Natural killer cell treated with Interleukin-12 subunit alpha and Interleukin-12 subunit beta and Interleukin-15 and Interleukin-18, amount 100 ng/mL, for 72 hours (primary cell): ENCODE data around the gene ZNF175. TPM values are rescaled to one million over a fixed set of nuclear protein-coding genes. Genes with fewer than 3 reads are reported as not detected.

Source experiments
- ATAC-seq, 2 donors: fragments of 150-1000 bp; cut with Tn5 transposase in 1 of 2; sonication (Bioruptor Pico), chemical (Tn5 transposase) in 1 of 2; 2 replicates each; pipeline ENCODE4 v1.10.0; 2021
- DNase-seq: peaks from one replicate; pipeline ENCODE4 v3.0.0; 2022; ENCODE audit warnings: low spot score
- H3K27ac Mint-ChIP-seq, 2 donors: 1 replicate in 1 of 2; 2 replicates in 1 of 2; pipeline ENCODE4 v1.8.0; 2022; ENCODE audit warnings: mixed read lengths in 2 of 2, mild to moderate bottlenecking in 1 of 2, moderate library complexity in 1 of 2
- H3K27me3 Mint-ChIP-seq, 2 donors: 1 replicate in 1 of 2; 2 replicates in 1 of 2; pipeline ENCODE4 v1.8.0; 2022; ENCODE audit warnings: mixed read lengths in 2 of 2
- H3K36me3 Mint-ChIP-seq: one replicate; pipeline ENCODE4 v1.8.0; 2022; ENCODE audit warnings: mixed read lengths
- H3K4me1 Mint-ChIP-seq, 2 donors: 1 replicate in 1 of 2; 2 replicates in 1 of 2; pipeline ENCODE4 v1.8.0; 2022; ENCODE audit warnings: low read depth in 2 of 2, mixed read lengths in 2 of 2, mild to moderate bottlenecking in 1 of 2
- H3K4me3 Mint-ChIP-seq: one replicate; pipeline ENCODE4 v1.8.0; 2022; ENCODE audit warnings: mixed read lengths
- H3K9me3 Mint-ChIP-seq: 2 replicates; pipeline ENCODE4 v1.8.0; 2022; ENCODE audit warnings: mixed read lengths
- total RNA-seq, 2 donors: library from RNA; stranded (reverse); gene quantifications; one replicate each; pipeline ENCODE4 v1.2.3, GENCODE V29; 2022

The ZNF175 gene
- 10 to 100 TPM in 1 of 2 donors, 1 to 10 TPM in 1; 9.9 to 13.2 TPM for total RNA-seq

DNA sequence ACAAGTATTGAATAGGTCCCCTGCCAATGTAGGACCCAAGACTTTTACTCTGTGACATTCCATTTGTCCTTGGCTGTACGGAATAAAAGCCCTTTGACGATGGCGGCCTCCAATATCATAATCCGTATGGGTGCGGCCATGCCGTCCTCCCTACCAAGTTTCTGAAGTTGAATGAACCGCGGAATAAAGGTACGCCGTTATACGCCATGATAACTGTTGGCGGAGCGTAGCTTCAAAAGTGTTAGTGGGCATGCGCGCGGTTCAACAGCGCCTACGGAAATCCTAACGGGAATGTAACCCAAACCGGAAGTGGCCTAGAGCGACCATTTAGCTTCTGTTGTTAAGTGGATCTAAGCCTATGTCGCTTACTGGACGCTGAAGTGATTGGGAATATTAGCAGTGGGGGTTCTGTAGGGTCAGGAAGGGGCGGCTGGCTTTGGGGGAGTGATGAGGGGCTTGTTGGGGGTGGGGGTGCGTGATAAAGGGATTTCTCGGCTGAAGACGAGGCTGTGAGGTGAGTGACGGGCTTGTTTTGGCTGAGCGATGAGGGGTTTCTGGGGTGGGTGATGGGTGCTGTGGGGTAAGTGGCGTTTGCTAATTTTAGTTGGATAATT, at the start of gene ZNF175:
Gene ZNF175 (plus strand): TSS at position 322 of the 614 bp plus-strand sequence. CDS start 2,047 bp downstream, outside the sequence.
- peak; percentile 92 to 95 for ATAC-seq
- peaks cover 11 to 23% of the 10 kb centered on the region in 2 donors for H3K27me3 Mint-ChIP-seq
- H3K9me3 Mint-ChIP-seq: peaks cover 7% of the 10 kb centered on the region
- H3K36me3 Mint-ChIP-seq: peaks cover 12% of the 10 kb centered on the region
- peak; percentile 84 for DNase-seq
- H3K27ac Mint-ChIP-seq: peak within 1 kb of the TSS; percentile 80 to 93
- H3K4me3 Mint-ChIP-seq: peak within 1 kb of the TSS; percentile 96
- H3K4me1 Mint-ChIP-seq: peaks cover 23 to 24% of the 10 kb centered on the region in 2 donors

DNA sequence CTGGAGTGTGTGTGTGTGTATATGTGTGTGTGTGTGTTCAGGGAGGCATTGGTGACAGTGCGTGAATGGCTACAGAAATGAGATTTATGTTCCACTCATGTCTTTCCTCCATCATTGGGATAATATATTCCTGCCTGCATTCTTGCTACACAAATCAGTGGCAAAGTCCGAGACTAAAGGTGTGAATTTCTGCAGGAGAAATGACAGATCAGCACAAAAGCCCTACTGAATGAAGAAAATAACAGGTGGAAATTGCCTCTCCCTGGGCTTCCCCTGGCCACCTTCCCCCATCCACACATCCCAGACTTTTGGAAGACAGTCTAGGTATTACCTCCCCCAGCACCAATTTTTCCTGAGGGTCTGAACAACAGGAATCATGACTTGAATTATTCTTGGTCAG, 49.7 kb upstream of the ZNF175 start:
- Mint-ChIP-seq H3K4me3 (no peak overlapping the region), H3K9me3 (no peaks in the 10 kb centered on the region), H3K36me3 (no peaks in the 10 kb centered on the region), H3K27ac (no peak overlapping the region), H3K27me3 (peaks cover 13 to 24% of the 10 kb centered on the region in 2 donors), H3K4me1 (no peaks in the 10 kb centered on the region)
- ATAC-seq (no peak), DNase-seq (no peak)

DNA sequence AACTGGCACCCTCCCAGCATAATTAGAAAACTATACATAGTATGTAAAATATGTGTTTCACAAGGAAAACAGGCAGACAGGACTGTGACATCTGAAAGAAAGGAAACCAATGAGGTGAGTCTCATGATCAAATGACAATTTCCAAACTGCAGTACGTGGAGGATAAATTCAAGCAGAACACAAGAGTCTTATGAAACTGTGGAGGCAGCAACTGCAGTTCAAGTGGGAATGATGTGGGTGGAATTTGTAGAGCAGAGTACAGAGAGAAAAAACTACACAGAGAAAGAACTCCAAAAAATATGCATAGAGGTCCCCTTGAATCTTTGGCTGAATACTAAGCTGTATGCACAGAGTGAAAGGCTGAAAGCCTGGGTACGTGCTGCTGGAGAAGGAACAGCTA, 49.3 kb upstream of the ZNF175 start:
- H3K27me3 Mint-ChIP-seq: peaks cover 13 to 24% of the 10 kb centered on the region in 2 donors
- no peak overlapping the region for H3K27ac Mint-ChIP-seq
- DNase-seq: no peak
- H3K9me3 Mint-ChIP-seq: no peaks in the 10 kb centered on the region
- no peak for ATAC-seq
- H3K4me1 Mint-ChIP-seq: no peaks in the 10 kb centered on the region
- H3K4me3 Mint-ChIP-seq: no peak overlapping the region
- H3K36me3 Mint-ChIP-seq: no peaks in the 10 kb centered on the region

DNA sequence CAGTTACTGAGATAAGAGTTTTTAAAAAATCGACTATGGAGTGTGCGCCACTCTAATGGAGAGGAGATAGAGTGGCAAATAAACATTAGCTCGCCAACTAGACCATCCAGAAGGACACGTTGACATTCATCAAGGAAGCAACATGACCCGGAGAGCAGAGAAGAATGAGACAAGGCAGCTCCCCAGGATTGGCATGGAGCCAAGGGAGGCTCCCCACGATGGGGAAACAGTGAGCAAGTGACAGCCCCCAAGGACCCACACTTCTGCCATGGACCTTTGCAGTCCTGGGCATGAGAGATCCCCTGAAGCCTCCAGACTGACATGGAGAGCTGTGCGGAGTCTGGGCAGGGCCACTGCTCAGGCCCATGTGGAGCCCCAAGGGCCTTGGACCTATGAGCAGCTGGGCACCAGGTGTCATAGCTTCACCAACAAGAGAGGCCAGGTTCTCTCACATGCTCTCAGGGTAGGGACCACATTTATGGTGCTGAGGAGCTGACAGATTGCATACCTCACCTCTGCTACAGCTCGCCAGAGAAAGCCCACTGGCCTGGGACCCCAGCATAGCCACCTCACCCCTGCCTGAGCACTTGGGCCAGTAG, 46.3 kb upstream of the ZNF175 start:
- Mint-ChIP-seq H3K27me3 (peaks cover 10 to 11% of the 10 kb centered on the region in 2 donors), H3K9me3 (no peaks in the 10 kb centered on the region), H3K27ac (no peak overlapping the region), H3K36me3 (no peaks in the 10 kb centered on the region), H3K4me3 (no peak overlapping the region), H3K4me1 (no peaks in the 10 kb centered on the region)
- DNase-seq (no peak), ATAC-seq (no peak)

DNA sequence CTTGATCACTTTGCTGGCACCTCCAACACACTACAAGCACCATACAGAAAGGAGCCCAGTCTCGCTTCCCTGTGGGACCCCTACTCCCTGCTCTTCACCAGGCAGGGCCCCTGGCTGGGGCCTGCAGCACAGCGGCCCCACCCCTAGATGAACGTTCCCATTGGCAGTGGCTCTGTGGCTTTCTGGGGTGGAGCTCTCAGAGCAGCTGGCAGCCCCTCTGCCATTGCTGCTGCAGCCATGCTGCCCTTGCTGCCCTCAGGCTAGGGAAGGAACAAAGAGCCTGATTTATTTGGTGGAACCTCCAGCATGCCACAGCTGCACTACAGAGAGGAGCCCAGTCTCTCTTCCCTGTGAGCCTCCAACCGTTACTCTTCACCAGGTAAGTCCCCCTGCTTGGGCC, 45.4 kb upstream of the ZNF175 start:
- H3K36me3 Mint-ChIP-seq: no peaks in the 10 kb centered on the region
- H3K4me1 Mint-ChIP-seq: no peaks in the 10 kb centered on the region
- no peaks in the 10 kb centered on the region for H3K9me3 Mint-ChIP-seq
- H3K4me3 Mint-ChIP-seq: no peak overlapping the region
- H3K27ac Mint-ChIP-seq: no peak overlapping the region
- ATAC-seq: peak in 1 of 2 donors; percentile 5
- no peak for DNase-seq
- peaks cover 10 to 13% of the 10 kb centered on the region in 2 donors for H3K27me3 Mint-ChIP-seq

DNA sequence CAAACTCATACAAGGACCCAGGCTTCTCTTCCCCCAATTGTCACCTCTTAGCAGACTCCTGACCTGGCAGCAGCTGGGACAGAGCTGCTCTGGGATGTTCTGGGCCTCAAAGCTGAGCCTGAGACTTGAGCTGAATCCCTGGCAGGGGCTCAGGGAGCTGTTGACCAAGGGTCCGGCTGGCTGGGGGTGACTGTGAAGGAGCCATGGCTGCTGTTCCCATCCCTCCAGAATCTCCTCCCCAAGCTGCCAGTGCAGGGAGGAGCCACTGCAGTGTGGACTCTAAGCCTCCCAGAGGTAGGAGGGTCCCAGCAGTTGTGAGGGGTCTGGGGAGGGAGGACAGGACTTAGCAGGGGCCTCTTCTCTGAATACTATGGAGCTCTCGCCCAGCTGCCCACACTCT, 41.8 kb upstream of the ZNF175 start:
- Mint-ChIP-seq H3K27ac (no peak overlapping the region), H3K9me3 (no peaks in the 10 kb centered on the region), H3K36me3 (no peaks in the 10 kb centered on the region), H3K4me1 (peaks cover 0 to 4% of the 10 kb centered on the region in 2 donors), H3K27me3 (peaks cover 14 to 17% of the 10 kb centered on the region in 2 donors), H3K4me3 (no peak overlapping the region)
- no peak for ATAC-seq
- DNase-seq: no peak

DNA sequence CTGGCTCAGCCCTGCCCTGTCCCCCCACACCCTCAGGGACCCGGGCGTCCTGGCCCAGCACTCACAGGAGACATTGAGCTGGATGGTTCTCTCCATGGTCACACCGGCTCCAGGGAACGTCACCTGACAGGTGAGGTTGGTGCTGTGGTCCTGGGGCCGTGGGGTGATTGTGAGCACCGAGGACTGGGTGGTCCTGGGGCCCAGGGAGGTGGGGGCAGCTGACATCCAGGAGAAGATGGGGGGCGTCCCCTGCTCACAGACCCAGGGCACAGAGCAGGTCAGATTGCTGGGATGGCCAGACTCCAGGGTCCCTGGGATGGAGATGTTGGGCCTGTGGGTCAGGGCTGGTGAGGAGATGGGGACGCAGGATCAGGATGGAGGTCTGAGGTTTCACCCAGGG, 40.5 kb upstream of the ZNF175 start:
- no peak for DNase-seq
- ATAC-seq: peak in 1 of 2 donors; percentile 8
- H3K36me3 Mint-ChIP-seq: no peaks in the 10 kb centered on the region
- H3K4me3 Mint-ChIP-seq: no peak overlapping the region
- H3K27ac Mint-ChIP-seq: no peak overlapping the region
- peaks cover 0 to 4% of the 10 kb centered on the region in 2 donors for H3K4me1 Mint-ChIP-seq
- no peaks in the 10 kb centered on the region for H3K9me3 Mint-ChIP-seq
- H3K27me3 Mint-ChIP-seq: peaks cover 19 to 30% of the 10 kb centered on the region in 2 donors

DNA sequence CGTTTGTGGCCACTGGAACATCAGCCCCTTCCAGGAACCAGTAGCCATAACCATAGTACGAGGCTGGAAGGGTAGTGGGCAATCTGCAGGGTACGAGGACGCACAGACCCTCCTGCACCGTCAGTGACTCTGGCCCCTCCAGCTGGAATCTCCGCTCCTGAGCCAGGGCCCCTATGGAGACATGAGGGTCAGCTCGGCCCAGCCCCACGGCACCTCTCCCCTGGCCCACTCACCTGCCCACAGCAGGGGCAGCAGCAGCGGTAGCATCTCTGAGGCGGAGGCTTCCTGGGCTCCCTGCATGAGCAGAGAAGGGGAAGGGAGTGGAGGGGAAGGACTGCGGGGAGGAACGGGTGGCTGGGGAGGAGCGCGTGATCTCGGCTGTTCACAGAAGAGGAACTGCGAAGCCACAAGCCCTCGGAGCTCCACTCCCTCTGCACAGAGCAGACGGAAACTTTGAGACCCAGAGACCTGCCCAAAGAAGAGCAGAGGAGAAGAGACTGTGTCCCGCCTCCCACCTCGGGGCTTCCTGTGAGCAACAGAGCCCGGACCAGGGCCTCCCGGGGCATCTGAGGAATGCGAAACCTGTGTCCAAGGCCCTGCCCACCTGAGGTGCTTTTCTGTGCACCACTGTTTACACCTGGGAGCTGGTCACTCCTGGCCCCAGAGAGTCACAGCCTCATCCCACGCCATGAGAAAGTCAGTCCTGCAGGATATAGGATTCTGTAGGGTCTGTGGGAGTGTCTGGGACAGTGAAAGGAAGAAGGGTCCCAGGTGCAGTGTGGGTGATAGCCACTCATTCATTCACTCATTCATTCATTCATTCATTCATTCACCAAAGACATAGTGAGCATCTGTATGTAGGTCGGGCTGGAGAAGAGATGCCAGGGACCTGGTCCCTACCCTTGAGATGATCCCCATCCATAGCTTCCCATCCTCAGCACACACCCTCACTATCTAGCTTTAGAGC, 39.5 kb upstream of the ZNF175 start, which contains the start of gene SIGLEC6:
Gene SIGLEC6 (minus strand): TSS at position 322 of the 967 bp plus-strand sequence. CDS start 22 bp downstream, at position 300.
- Mint-ChIP-seq H3K4me1 (peaks cover 0 to 4% of the 10 kb centered on the region in 2 donors), H3K36me3 (no peaks in the 10 kb centered on the region), H3K27me3 (peaks cover 19 to 40% of the 10 kb centered on the region in 2 donors), H3K27ac (no peak within 1 kb of the TSS), H3K9me3 (no peaks in the 10 kb centered on the region), H3K4me3 (no peak within 1 kb of the TSS)
- DNase-seq: no peak
- peak; percentile 81 to 83 for ATAC-seq

DNA sequence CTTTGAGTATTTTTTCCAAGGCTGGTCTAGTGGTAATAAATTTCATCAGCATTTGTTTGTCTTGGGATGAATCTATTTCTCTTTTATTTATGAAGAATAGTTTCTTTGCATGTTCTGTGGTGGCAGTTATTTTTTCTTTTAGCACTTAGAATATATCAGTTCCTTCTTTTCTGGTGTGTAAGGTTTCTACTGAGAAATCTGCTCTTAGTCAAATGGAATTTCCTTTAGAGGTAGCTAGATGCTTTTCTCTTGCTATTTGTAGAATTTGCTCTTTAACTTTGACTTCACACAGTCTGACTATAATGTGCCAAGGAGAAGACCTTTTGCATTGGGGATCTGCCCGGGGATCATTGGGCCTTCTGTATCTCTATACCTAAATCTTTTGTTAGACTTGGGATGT, 35.5 kb upstream of the ZNF175 start:
- Mint-ChIP-seq H3K36me3 (no peaks in the 10 kb centered on the region), H3K9me3 (no peaks in the 10 kb centered on the region), H3K4me1 (peaks cover 0 to 4% of the 10 kb centered on the region in 2 donors), H3K27me3 (peaks cover 16 to 49% of the 10 kb centered on the region in 2 donors), H3K27ac (no peak overlapping the region), H3K4me3 (no peak overlapping the region)
- ATAC-seq: no peak
- no peak for DNase-seq

DNA sequence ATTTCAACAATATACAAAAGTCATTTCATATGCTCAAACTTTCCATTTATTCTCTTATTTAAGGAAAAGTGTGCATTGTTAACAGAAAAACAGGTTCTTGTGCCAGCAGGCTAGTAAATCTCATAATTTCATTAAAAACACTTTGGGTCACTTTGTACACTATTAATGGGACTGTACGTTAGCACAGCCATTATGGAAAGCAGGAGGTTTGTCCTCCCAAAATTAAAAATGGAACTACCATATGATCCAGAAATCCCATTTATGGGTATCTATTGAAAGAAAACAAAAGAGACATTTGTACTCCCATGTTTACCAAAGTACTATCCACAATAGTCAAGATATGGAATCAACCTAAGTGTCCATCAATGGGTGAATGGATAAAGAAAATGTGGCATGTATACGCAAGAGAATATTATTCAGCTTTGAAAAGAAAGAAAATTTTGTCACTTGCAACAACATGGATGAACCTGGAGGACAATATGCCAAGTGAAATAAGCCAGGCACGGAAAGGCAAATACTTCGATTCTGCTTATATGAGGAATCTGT, 31.2 kb upstream of the ZNF175 start:
- DNase-seq: no peak
- Mint-ChIP-seq H3K4me3 (no peak overlapping the region), H3K36me3 (no peaks in the 10 kb centered on the region), H3K9me3 (no peaks in the 10 kb centered on the region), H3K27me3 (peaks cover 35 to 42% of the 10 kb centered on the region in 2 donors), H3K4me1 (no peaks in the 10 kb centered on the region), H3K27ac (no peak overlapping the region)
- no peak for ATAC-seq

DNA sequence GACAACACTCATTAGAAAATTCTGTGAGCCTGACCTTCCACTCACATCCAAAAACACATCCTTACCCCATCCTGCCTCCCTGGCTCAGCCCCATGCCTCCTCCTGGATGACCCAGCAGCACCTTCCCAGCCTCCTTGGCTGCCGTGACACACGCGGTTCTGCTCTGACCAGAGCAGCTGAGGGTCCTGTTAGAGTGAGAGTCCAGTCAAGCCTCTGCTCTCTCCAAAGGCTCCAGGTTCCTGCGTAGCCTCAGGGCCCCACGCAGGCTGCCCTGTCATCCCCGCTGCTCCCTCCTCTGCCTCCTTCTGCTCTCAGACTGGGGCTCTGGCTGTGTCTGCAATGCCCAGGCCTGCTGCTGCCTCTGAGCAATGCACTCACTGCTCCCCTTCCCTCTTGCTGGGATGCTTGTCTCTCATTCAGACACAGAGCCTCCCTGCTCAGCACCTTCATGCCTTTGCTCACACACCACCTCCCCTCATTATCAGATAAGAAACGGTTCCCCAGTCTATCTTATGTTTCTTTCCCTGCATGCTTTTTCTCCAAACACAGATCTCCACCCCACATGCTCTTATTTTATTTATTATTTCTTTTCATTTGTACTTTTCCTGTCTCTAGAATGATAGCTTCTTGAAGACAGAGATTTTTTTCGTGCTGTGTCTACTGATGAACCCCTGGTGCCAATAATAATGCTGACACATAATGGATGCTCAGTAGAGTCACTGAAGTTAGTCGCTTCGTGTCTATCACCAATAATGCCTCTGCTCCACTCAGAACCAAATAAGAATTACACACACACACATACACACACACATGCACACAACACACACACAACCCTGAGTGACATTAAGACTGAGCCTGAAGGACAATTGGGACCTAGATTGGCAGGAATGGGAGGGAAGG, 29.4 kb upstream of the ZNF175 start:
- DNase-seq (no peak), ATAC-seq (no peak)
- no peak overlapping the region for H3K27ac Mint-ChIP-seq
- H3K27me3 Mint-ChIP-seq: peaks cover 30 to 34% of the 10 kb centered on the region in 2 donors
- H3K4me1 Mint-ChIP-seq: peaks cover 5 to 6% of the 10 kb centered on the region in 2 donors
- no peak overlapping the region for H3K4me3 Mint-ChIP-seq
- H3K9me3 Mint-ChIP-seq: no peaks in the 10 kb centered on the region
- no peaks in the 10 kb centered on the region for H3K36me3 Mint-ChIP-seq

DNA sequence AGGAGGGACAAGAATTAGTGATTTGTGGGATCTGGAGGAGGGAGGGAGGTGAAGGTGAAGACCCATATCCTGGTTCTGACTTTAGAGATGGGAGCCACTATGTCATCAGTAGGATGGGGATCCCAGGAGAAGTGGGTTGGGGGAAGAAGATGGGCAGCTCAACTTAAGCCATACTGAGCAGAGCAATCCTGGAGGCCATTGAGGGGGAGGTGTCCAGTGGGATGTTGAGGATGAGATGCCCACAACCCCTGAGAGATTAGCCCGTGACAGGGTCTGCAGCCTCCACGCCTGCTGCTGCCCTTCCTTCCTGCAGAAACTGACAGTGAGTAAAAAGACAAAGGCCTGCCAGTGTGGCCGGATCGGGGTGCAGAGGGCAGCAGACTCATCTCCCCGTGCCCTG, 28.4 kb upstream of the ZNF175 start:
- H3K27me3 Mint-ChIP-seq: peaks cover 30 to 35% of the 10 kb centered on the region in 2 donors
- no peaks in the 10 kb centered on the region for H3K9me3 Mint-ChIP-seq
- DNase-seq (no peak), ATAC-seq (no peak)
- H3K36me3 Mint-ChIP-seq: no peaks in the 10 kb centered on the region
- H3K4me1 Mint-ChIP-seq: peaks cover 6 to 8% of the 10 kb centered on the region in 2 donors
- no peak overlapping the region for H3K4me3 Mint-ChIP-seq
- H3K27ac Mint-ChIP-seq: no peak overlapping the region

DNA sequence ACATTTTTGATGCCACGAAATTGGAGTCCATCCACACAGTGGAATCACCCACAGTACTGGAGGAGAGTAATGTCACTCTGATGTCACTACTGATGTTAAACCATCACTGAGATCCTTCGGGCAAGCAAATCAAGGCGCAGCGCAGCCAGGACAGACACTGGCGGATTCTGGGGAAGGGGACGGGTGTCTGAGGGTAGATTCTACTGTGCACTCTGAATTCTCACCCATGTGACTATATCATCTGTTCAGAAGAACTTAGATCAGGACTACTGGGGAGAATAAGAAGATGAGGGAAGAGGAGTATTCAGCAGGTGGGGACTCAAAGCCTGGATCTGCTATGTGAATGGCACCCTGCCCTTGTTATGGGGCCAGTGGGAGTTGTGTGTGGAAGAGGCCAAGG, 27.0 kb upstream of the ZNF175 start:
- no peak for DNase-seq
- Mint-ChIP-seq H3K27me3 (peaks cover 22 to 33% of the 10 kb centered on the region in 2 donors), H3K36me3 (no peaks in the 10 kb centered on the region), H3K4me1 (peaks cover 7 to 13% of the 10 kb centered on the region in 2 donors), H3K27ac (no peak overlapping the region), H3K9me3 (no peaks in the 10 kb centered on the region), H3K4me3 (no peak overlapping the region)
- ATAC-seq: no peak
